Right ventricle myocardium superior (tissue), 1 donor: ENCODE measurements around the gene POP4. TPM values are rescaled to one million over a fixed set of nuclear protein-coding genes. Genes with fewer than 3 reads are reported as not detected.
A peak's percentile ranks its signal among the peaks of the same experiment; 100 is the strongest.
"Not testable (repeated sequence)": the region's sequence is repeated elsewhere in the genome, so short reads cannot be mapped to it uniquely, and the experiment has no call there.

Experiments
- ATAC-seq: fragments of 200-7000 bp; cut with Tn5 transposase; one replicate; pipeline ENCODE4 v1.9.1; 2020; ENCODE audit warnings: mild to moderate bottlenecking; ENCODE audit not compliant: poor library complexity
- DNase-seq: peaks from one replicate; pipeline ENCODE4 v3.0.0-alpha.2; 2020
- intact Hi-C: fragments of 100-400 bp; cut with DNase I; formaldehyde crosslinking; loops from one replicate; pipeline ENCODE4 v1.11.2; 2022
- total RNA-seq: library from RNA; stranded (reverse); fragmentation: NEBNext Ultra II Directional; extraction: Animal tissue kit (Norgen Biotek cat#: 25700); gene quantifications from one replicate; pipeline ENCODE4 v1.2.1, GENCODE V29; 2021
- donor health status: DM: no; HTN: yes; CAD: no; lungs with severe emphysema.

Gene POP4
- total RNA-seq, 1 donor from 2014 or later: 46.9 TPM

DNA sequence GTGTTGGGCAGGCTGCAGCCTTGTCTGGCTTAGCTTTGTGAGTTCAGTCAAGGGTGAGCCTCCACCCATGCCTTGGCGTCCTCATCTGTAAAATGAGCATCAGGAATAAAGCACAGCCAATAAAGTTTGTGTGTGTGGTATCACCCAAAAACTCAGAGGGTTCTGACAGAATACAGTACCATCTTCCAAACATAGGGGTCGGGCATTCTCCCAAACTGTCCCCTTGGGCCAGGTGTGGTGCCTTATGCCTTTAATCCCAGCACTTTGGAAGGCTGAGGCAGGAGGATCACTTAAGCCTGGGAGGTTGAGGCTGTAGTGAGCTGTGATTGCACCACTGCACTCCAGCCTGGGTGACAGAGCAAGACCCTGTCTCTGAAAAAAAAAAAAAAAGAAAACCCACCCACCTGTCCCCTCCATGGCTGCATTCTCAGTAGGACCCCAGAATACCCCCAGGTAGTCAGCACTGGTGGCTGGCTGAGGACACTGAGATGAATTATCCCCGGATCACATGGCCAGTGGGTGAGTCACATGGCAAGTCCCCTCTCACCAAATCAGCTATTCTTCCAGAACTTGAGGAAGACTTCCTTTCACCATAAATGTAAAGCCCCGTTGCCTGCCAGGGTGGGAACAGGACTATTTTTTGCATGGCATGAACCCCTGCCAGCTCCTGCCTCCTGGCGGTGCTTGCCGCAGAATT is 18.6 kb downstream of the POP4 start:
- DNase-seq (no peak), ATAC-seq (no peak)
- intact Hi-C loops: no loop called here

DNA sequence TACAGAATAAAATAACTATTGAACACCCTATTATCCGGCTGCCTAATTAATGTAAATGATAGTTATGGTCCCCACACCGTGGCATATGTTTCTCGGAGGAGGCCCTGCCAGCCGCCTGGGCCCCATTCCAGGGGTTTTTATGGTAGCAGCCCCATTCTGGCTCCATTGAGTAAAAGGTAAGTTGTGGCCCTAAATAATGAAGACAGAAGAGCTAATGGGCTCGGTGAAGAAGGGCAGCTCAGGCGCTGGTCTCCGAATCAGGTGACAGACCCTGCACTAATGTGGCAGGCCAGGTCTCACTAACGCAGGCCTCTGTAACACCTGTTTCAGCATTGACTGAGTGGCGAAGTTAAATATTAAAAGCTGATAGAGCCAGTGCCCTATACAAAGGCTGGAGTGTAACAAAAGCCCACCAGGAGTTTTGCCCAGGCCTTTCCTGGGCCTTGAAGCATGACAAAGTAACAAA is 19.1 kb downstream of the POP4 start:
- no peak for DNase-seq
- intact Hi-C loops: no loop called here
- ATAC-seq: no peak

DNA sequence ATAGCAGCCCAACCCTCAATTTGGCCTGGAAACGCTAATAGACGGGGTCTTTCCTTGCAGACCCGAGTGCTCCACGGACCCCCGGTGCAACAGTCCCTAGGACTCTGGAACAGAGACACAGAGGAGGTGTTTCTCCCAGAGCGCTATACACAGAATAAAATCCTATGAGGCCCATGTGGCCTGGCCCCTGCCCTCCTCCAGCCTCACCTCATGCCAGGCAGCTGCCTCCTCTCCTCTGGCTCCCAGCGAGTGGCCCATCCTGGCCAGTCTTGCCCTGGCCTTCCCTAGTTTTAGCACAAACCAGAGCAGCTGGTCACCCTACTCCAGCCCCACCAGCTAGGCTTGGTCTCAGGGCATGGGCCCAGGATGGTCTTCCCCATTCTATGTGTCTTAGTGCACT is 20.3 kb downstream of the POP4 start:
- ATAC-seq (no peak), DNase-seq (no peak)
- intact Hi-C loops: no loop called here

DNA sequence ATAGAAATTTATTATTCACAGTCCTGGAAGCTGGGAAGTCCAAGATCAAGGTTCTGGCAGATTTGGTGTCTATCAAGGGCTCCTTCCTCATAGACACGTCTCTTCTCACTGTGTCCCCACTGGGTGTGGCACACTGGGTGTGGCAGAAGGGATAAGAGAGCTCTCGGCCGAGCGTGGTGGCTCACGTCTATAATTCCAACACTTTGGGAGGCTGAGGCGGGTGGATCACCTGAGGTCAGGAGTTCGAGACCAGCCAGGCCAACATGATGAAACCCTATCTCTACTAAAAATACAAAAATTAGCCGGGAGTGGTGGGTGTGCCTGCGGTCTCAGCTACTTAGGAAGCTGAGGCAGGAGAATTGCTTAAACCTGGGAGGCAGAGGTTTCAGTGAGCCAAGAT is 20.7 kb downstream of the POP4 start:
- intact Hi-C loops, ATAC-seq, DNase-seq: not testable (repeated sequence)

DNA sequence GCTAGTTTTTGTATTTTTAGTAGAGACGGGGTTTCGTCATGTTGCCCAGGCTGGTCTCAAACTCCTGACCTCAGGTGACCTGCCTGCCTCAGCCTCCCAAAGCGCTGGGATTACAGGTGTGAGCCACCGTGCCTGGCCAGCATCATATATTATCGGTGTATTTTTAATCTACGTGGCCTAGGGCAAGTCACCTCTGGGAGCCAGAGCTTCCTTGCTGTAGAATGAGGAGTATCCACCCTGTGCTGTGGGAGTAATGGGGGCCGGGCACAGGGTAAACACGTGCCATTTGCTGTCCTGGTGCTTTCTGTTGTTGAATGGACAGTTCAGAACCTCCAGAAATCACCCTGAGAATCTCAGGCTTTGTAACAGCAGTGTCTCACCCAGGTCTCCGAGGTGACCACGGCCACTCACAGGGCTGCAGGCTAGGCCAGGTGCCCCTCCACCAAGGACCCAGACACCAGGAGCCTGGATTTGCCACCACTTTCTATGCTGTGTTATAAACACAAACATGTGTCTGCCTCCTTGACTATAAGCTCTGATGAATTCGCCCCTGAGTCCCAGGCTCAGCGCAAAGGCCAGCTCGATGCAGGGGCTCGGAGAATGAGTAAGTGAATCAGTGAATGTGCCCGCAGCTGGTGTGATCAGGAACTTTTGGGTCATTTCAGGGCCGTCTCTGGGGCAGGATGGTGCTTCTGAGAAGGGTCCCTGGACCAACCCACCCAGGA is 22.7 kb downstream of the POP4 start:
- intact Hi-C loops: no loop called here
- DNase-seq (no peak), ATAC-seq (no peak)

DNA sequence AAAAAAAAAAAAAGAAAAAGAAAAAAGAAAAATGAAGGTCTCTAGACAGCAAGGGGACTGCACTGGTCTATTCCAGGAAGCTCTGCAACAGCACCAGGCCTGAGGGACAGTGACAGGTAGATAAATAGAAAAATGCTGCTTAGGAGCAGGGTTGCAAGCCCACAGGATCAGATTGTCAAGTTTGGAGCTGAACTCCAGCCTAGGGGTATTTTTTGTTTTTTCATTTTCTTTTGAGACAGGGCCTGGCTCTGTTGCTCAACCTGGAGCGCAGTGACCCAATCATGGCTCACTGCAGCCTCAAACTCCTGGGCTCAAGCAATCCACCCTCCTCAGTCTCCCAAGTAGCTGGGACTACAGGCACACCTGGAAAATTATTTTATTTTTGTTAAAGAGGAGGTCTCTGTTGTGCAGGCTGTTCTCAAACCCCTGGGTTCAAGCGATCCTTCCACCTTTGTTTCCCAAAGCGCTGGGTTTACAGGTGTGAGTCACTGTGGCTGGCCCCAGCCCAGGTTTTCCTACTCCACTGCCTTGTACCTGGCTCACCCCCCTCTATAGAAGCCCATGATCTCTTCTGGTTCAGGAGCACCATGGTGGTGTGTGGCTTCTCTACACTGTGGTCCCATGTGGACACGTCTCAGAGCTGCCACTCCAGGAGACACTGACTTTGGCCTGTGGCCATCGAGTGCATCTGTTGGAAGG is 23.9 kb downstream of the POP4 start:
- DNase-seq (no peak), ATAC-seq (no peak)
- intact Hi-C loops: no loop called here

DNA sequence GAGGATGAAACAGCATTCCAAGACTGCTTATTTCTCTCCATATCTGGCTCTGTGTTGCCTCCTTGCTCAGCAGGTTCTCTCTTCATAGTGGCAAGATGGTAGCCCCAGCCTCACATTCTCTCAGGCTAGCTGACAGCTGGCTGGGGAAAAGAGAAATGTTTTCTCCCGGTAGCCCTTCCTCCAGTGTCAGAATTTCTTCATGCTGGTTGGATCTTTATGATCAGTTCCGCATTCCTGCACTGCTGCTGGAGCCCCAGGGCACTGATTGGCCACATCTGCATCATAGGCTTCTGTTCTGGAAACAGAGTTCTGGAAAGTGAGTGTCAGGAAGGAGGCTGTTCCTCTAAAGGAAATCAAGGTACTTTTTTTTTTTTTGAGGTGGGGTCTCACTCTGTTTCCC is 24.6 kb downstream of the POP4 start:
- ATAC-seq (no peak), DNase-seq (no peak)
- intact Hi-C loops: no loop called here

DNA sequence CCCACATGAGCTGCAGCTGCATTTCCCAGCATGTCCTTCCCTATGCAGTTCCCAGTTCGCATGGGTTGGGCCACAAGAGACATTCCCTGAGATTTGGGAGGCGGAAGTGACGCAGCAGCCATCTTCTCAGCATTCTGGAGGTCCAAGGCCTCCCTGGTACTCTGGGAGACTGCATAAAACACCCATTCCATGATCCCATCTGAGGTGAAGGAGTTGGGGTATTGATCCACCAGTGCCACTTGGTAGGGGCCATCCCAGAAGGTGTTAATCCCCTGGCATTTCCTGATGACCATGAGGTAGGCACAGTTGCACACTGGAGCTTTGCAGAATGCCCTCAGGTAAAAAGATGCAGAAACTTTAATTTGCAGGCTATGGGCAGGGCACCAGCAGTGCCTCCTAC is 25.4 kb downstream of the POP4 start:
- intact Hi-C loops: no loop called here
- no peak for DNase-seq
- no peak for ATAC-seq

DNA sequence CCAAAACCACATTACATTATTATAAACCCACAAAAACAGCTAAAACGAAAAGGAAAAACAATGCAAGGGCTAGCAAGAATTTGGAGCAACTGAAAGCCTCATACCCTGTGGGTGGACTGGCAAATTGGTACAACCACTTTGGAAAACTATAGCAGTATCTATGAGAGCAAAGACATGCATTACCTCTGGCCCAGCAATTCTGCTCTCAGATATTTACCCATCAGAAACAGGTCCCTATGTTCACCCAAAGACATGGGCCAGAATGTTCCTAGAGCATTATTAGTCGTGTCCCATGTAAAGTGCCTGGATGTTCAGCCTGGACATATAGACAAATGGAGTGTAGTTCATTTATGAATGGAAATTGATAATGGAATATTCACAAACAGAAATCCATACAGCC is 27.9 kb downstream of the POP4 start:
- ATAC-seq: no peak
- no peak for DNase-seq
- intact Hi-C loops: no loop called here

DNA sequence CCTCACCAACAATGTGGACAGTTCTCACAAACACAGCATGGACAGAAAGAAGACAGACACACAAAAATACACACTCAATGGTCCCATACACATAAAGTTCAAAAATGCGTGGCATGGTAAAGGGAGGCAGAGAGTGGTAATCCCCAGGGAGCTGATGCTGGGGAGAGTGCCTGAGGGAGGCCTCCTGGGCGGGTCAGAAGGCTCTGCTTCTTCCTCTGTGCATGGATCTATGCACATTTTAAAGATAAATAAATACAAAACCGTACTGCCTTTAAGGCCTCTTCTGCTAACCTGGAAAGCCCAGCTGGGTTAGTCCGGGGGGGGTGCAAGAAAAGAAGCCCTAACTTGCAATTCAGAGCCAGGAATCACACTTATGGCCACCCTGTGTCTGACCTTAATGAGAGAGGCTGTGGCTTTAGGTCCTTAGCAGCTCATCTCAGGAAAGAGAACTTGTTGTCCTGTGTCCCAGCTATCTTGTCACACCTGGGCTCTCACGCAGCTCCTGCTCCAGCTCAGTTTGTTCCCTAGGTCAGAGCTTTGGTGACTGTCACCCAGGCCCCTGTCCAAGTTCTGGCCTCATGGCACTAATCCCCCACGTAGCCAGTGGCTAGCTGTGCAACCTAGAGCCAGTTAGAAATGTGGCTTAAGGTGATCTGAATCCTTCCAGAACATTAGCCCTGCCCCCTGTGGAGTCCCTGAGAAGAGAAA is 28.5 kb downstream of the POP4 start:
- DNase-seq: no peak
- ATAC-seq: no peak
- intact Hi-C loops: no loop called here

DNA sequence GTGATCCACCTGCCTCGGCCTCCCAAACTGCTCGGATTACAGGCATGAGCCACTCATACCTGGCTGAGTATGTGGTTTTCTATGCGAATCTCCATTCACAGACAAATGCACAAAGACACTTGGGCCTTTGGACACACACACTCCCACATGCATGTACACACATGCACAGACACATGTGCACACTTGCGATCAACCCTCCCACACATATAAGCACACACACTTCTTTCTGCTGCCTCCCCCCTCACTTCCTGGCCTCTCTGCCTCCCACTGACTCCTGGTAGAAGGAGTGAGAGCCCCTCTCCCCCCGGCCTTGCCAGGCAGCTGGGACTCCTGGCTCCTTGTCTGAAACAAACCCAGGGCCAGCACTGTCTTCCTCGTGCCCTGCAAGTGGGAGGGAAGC is 29.9 kb downstream of the POP4 start:
- DNase-seq (no peak), ATAC-seq (no peak)
- intact Hi-C loops: no loop called here

DNA sequence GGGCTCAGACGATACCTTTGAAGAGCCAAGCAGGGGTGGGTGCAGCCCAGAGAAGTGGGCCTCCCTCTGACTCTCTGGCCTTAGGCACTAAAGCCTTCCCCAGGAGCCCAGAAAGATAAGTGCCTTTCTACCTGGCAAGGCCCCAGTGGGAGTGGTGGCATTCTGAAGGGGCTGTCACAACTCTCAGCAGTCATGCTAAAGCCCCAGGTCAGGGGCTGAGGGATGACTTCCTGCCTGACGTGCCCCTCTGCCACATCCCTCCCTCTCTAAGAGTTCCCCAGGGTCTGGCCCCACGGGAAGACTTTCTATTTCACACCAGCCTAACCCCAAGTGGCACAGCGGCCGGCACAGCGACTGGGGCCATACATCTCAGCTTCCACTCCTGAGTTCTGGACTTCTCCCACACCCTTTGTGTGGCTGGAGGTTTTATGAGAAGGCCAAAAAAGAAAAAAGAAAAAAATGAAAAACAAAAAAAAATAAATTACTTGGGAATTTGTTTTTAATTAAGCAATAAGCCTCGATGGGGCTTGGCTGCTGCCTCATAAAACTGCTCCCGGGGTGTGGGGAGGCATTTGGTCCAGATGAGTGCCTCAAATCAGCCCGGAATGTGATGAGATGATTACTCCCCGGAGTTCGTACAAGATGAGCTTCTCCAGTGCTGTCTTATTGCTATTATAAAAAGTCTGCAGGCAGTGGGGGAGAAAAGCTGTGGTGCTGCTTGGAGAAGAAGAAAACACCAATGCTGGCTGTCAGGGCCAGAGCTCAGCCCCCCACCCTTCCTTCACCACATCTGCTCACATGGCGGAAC is 30.7 kb downstream of the POP4 start:
- intact Hi-C loops: no loop called here
- no peak for ATAC-seq
- no peak for DNase-seq

DNA sequence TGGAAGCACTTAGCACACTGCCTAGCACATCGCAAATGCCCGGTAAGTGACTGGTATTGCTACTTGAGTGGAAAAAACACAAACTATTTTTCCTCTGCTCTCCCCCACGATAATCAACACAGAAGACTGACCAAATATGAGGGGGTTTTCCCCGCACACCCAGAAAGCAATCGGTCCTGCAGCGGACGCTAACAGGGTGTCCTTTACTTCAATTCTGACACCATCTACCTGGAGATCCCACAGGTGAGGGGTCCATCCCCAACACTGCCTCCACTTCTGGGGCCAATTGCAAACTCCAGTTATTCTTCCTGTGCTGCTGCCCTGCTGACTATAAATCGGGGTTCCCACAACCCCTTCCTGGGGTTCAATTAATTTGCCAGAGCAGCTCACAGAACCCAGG is 33.0 kb downstream of the POP4 start:
- DNase-seq (no peak), ATAC-seq (no peak)
- intact Hi-C loops: no loop called here

DNA sequence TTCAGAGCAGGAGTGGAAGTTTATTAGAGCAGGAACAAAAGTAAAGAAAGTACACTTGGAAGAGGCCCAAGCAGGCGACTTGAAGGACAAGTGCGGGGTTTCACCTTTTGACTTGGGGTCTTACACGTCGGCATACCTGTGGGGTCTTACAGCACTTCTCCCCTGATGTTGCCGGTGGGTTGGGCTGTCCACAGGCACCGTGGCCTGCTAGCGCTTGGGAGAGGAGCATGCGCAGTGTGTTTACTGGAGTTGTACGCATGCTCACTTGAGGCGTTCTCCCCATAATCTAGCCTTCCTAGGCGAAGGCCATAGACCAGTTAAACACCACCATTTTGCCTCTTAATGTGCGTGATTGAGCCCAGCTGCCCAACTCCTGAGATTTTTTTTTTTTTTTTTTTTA is 34.1 kb downstream of the POP4 start:
- no peak for DNase-seq
- ATAC-seq: no peak
- intact Hi-C loops: no loop called here

DNA sequence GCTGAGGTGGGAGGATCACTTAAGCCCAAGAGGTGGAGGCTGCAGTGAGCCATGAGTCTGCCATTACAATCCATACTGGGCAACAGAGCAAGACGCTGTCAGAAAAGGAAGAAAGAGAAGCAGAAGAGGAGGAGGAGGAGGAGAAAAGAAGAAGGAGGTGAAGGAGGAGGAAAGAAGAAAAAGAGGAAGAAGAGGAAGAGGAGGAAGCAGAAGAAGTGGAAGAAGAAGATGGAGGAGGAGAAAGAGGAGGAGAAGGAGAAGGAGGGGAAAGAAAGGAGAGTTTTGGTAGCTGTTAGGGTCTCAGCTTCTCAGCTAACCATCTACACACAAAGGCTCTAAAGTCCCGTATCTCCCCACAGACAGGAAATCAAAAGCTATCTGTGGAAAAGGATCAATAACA is 35.5 kb downstream of the POP4 start:
- intact Hi-C loops: no loop called here
- DNase-seq: no peak
- ATAC-seq: no peak

DNA sequence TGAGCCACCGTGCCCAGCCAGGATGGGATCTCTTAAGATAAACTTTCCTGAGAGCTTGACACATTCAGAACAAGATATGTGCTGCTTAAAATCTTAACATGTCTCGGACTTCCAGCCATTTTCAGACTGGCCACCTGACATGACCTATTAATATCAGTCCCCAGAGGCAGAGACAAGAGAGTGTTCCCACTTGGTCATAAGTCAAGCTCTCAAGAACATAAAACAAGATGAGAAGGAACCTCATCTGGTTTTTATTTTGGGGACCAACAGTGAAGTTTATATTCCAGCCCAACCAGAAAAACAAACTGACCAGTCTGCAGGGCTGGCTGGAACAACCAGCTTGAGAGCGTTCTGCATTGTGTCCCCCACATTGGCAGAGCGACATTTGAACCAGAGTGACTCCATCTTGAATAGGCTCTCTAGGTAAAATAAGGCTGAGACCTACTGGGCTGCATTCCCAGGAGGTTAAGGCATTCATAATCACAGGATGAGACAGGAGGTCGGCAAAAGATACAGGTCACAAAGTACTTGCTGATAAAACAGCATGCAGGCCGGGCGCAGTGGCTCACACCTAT is 37.4 kb downstream of the POP4 start:
- no peak for DNase-seq
- ATAC-seq: peak; percentile 21
- intact Hi-C loops: no loop called here

DNA sequence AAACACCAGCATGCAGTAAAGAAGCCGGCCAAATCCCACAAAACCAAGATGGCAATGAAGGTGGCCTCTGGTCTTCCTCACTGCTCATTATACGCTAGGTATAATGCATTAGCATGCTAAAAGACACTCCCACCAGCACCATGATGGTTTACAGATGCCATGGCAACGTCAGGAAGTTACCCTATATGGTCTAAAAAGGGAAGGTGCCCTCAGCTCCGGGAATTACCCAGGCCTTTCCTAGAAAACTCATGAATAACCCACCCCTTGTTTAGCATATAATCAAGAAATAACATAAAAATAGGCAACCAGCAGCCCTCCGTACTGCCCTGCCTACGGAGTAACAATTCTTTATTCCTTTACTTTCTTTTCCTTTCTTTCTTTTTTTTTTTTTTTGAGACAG is 38.1 kb downstream of the POP4 start:
- intact Hi-C loops: no loop called here
- DNase-seq: no peak
- ATAC-seq: no peak

DNA sequence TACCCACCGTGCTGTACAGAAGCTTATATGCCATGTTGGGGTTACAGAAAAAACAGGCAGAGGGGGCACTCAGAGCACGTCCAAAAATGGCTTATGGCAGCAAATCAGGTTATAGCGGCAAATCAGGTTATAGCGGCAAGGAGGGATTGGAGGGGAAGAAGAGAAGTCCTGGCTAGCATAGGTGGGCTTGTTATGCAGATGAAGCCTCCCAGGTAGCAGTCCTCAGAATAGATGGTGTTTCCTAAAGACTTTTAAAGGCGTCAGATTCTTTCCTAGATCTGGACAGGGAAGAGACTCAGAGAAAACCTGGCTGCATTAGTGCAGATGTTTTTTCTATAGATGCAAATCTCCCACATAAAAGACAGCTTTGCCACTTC is 39.4 kb downstream of the POP4 start:
- ATAC-seq (peak; percentile 21), DNase-seq (no peak)
- intact Hi-C loops: no loop called here
